Testis (tissue), 2 donors: ENCODE results near the gene ME1.

Experiments used
- CTCF ChIP-seq, 3 experiments: fragments of 450-650 bp in 2 of 3; fragments of 200-600 bp in 1 of 3; sonication (generic) in 1 of 3; IDR thresholded peaks; one replicate each; pipeline ENCODE4 v1.5.1; 2016 to 2019; ENCODE audit warnings: antibody characterized with exemption in 3 of 3, mild to moderate bottlenecking in 2 of 3, moderate library complexity in 1 of 3
- POLR2A ChIP-seq: fragments of 450-650 bp; IDR thresholded peaks from one replicate; pipeline ENCODE4 v1.6.1; 2017; ENCODE audit warnings: antibody characterized with exemption, mild to moderate bottlenecking, moderate library complexity

GRCh38 chr6:83314693-83315092 lies 116.2 kb downstream of the ME1 start:
- TF ChIP-seq CTCF (IDR thresholded peaks at IDR 0.05) = no peak
- no peak for TF ChIP-seq POLR2A
